Rectal smooth muscle tissue (tissue), 1 donor: ENCODE data around the gene SYTL2.
A peak's percentile ranks its signal among the peaks of the same experiment; 100 is the strongest.

Experiments used
- H3K27ac ChIP-seq: one replicate; pipeline ENCODE4 v1.7.0; 2013; ENCODE audit warnings: low read depth, low read length, inconsistent platforms
- H3K27me3 ChIP-seq: one replicate; pipeline ENCODE4 v1.7.0; 2013; ENCODE audit warnings: low read length; ENCODE audit not compliant: control insufficient read depth, insufficient read depth
- H3K36me3 ChIP-seq: one replicate; pipeline ENCODE4 v1.7.0; 2013; ENCODE audit warnings: low read length; ENCODE audit not compliant: control insufficient read depth, insufficient read depth
- H3K4me1 ChIP-seq: one replicate; pipeline ENCODE4 v1.7.0; 2013; ENCODE audit warnings: low read length; ENCODE audit not compliant: control insufficient read depth, insufficient read depth
- H3K4me3 ChIP-seq: one replicate; pipeline ENCODE4 v1.7.0; 2013; ENCODE audit warnings: low read length
- H3K9ac ChIP-seq: one replicate; pipeline ENCODE4 v1.7.0; 2013; ENCODE audit warnings: low read length

SYTL2 gene

GRCh38 chr11:85822814-85823213 is 11.9 kb upstream of the SYTL2 start:
- Histone ChIP-seq H3K9ac (no peak overlapping the region), H3K4me1 (peaks cover 11% of the 10 kb centered on the region), H3K27ac (no peak overlapping the region), H3K27me3 (no peaks in the 10 kb centered on the region), H3K36me3 (no peaks in the 10 kb centered on the region), H3K4me3 (no peak overlapping the region)

- no peaks in the 10 kb centered on the region for H3K27me3 ChIP-seq
- no peak overlapping the region for H3K4me3 ChIP-seq
- H3K4me1 ChIP-seq = peaks cover 3% of the 10 kb centered on the region
- H3K27ac ChIP-seq = no peak overlapping the region
- no peaks in the 10 kb centered on the region for H3K36me3 ChIP-seq
- H3K9ac ChIP-seq = no peak overlapping the region
These were observed 10.7 kb upstream of the SYTL2 start for GRCh38 chr11:85821636-85822035.

DNA sequence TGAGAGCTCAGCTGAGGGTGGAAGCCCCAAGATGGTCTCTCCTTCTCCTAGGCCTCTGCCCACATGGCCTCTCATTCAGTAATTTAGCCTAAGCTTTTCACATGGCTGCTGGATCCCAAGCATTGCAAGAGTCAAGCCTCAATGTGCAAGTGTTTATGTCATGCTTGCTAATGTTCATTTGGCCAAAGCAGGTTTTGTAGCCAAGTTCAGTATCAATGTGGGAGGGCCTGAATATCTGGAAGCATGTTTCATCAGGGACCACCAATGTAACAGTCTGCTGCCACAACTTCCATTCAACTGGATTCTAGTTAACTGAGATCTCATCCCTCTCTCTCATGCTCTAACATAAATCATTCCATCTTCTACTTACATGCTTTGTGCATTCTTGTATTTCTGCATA is 8.5 kb upstream of the SYTL2 start:
- H3K4me3 ChIP-seq = no peak overlapping the region
- H3K9ac ChIP-seq = no peak overlapping the region
- H3K36me3 ChIP-seq = no peaks in the 10 kb centered on the region
- H3K27ac ChIP-seq = no peak overlapping the region
- H3K27me3 ChIP-seq = no peaks in the 10 kb centered on the region
- H3K4me1 ChIP-seq = no peaks in the 10 kb centered on the region

DNA sequence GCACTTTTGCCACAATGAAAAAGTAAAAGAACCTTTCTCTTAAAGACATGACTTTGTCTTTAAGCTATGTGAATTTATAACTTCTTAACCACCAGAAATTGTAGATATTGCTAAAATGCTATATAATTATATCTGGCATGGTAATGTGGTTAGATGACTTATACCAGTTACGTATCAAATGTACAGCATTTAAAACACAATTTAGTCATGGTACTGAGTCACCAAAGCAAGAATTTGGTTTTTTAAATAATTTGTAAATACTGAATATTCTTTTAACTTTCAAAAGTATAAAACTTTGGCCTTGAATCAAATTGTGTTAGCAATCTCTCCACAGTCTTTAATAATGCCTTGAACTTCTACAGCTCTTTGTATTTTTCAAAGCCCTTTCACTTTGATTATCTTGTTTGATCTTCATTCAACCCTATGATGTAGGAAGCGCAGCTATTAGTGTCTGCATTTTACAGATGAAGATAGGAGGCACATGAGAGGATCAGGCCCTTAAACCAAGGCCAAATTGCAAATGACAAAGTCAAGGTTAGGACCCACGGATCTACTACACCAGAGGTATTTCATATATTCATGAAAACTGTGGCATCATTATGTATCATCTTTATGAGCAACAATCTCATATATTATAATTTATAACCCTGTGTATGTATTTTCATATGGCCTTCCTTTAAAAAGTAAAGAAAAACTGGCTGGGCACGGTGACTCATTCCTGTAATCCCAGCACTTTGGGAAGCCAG is 4.4 kb upstream of the SYTL2 start:
- H3K27me3 ChIP-seq = no peaks in the 10 kb centered on the region
- peaks cover 1% of the 10 kb centered on the region for H3K4me1 ChIP-seq
- H3K9ac ChIP-seq = no peak overlapping the region
- H3K27ac ChIP-seq = no peak overlapping the region
- no peak overlapping the region for H3K4me3 ChIP-seq
- no peaks in the 10 kb centered on the region for H3K36me3 ChIP-seq

GRCh38 chr11:85813721-85814120 is 2.8 kb upstream of the SYTL2 start:
- peaks cover 2% of the 10 kb centered on the region for H3K4me1 ChIP-seq
- no peak overlapping the region for H3K4me3 ChIP-seq
- H3K27me3 ChIP-seq = no peaks in the 10 kb centered on the region
- no peaks in the 10 kb centered on the region for H3K36me3 ChIP-seq
- no peak overlapping the region for H3K9ac ChIP-seq
- no peak overlapping the region for H3K27ac ChIP-seq

DNA sequence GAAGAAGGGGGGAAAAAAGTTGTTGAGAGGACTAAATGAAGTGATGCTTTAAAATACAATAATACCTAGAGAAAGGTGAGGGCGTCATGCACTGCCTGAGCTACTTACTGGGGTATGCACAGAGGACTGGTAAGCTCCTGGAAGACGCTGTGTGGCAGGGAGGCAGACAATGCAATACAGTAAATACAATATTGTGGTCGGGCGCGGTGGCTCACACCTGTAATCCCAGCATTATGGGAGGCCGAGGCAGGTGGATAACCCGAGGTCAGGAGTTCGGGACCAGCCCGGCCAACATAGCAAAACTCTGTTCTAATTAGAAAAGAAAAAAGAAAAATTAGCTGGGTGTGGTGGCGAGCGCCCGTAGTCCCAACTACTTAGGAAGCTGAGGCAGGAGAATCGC is 683 bp upstream of the SYTL2 start:
- no peaks in the 10 kb centered on the region for H3K27me3 ChIP-seq
- peaks cover 2% of the 10 kb centered on the region for H3K4me1 ChIP-seq
- no peak overlapping the region for H3K27ac ChIP-seq
- no peak overlapping the region for H3K9ac ChIP-seq
- H3K36me3 ChIP-seq = no peaks in the 10 kb centered on the region
- peak overlapping the region; percentile 86 for H3K4me3 ChIP-seq

GRCh38 chr11:85810521-85810870 is 445 bp downstream of the SYTL2 start:
- Histone ChIP-seq H3K9ac (peak overlapping the region; percentile 63), H3K4me1 (peaks cover 2% of the 10 kb centered on the region), H3K27me3 (no peaks in the 10 kb centered on the region), H3K27ac (no peak overlapping the region), H3K4me3 (peak overlapping the region; percentile 86), H3K36me3 (no peaks in the 10 kb centered on the region)

GRCh38 chr11:85809863-85810262 is 1.1 kb downstream of the SYTL2 start:
- H3K9ac ChIP-seq = no peak overlapping the region
- no peaks in the 10 kb centered on the region for H3K27me3 ChIP-seq
- peak overlapping the region; percentile 86 for H3K4me3 ChIP-seq
- no peak overlapping the region for H3K27ac ChIP-seq
- H3K4me1 ChIP-seq = peaks cover 2% of the 10 kb centered on the region
- no peaks in the 10 kb centered on the region for H3K36me3 ChIP-seq

- no peak overlapping the region for H3K9ac ChIP-seq
- peak overlapping the region; percentile 86 for H3K4me3 ChIP-seq
- H3K27me3 ChIP-seq = no peaks in the 10 kb centered on the region
- peaks cover 2% of the 10 kb centered on the region for H3K4me1 ChIP-seq
- H3K36me3 ChIP-seq = no peaks in the 10 kb centered on the region
- no peak overlapping the region for H3K27ac ChIP-seq
These were observed 1.8 kb downstream of the SYTL2 start for GRCh38 chr11:85809191-85809590.

GRCh38 chr11:85806876-85807275 is 4.1 kb downstream of the SYTL2 start:
- no peak overlapping the region for H3K27ac ChIP-seq

GRCh38 chr11:85806016-85806415 is 4.9 kb downstream of the SYTL2 start:
- H3K27ac ChIP-seq = no peak overlapping the region
- H3K36me3 ChIP-seq = no peaks in the 10 kb centered on the region
- peaks cover 2% of the 10 kb centered on the region for H3K4me1 ChIP-seq
- no peak overlapping the region for H3K4me3 ChIP-seq
- H3K9ac ChIP-seq = no peak overlapping the region
- H3K27me3 ChIP-seq = no peaks in the 10 kb centered on the region

More at GRCh38 chr11:85806876-85807275, 4.1 kb downstream of the SYTL2 start:
- H3K4me1 ChIP-seq = peaks cover 2% of the 10 kb centered on the region
- H3K4me3 ChIP-seq = no peak overlapping the region
- H3K27me3 ChIP-seq = no peaks in the 10 kb centered on the region
- no peaks in the 10 kb centered on the region for H3K36me3 ChIP-seq
- no peak overlapping the region for H3K9ac ChIP-seq

DNA sequence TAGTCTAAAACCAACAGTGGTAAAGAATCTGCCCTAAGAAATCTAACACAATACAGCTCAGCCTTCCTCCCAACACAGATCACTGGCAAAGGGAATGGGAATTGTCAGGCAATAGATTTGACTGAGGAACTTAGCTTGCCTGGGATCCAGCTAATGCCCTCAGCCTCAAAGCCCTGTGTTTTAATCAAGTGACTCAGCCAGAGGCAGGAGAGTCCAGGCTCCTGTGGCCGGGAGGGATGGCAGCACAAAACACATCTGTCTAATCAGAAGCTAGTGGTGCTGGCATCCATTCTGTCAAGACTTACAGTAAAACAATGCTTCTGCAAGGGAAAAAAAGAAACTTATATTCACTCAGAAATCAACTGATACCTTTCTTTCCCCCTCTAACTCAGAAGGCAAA is 5.6 kb downstream of the SYTL2 start:
- H3K27me3 ChIP-seq = no peaks in the 10 kb centered on the region
- no peaks in the 10 kb centered on the region for H3K36me3 ChIP-seq
- H3K9ac ChIP-seq = no peak overlapping the region
- no peak overlapping the region for H3K4me3 ChIP-seq
- peaks cover 2% of the 10 kb centered on the region for H3K4me1 ChIP-seq
- no peak overlapping the region for H3K27ac ChIP-seq

GRCh38 chr11:85803920-85804319 is 7.0 kb downstream of the SYTL2 start:
- H3K27ac ChIP-seq = no peak overlapping the region
- no peaks in the 10 kb centered on the region for H3K36me3 ChIP-seq
- no peaks in the 10 kb centered on the region for H3K27me3 ChIP-seq
- no peak overlapping the region for H3K4me3 ChIP-seq
- H3K4me1 ChIP-seq = no peaks in the 10 kb centered on the region
- no peak overlapping the region for H3K9ac ChIP-seq
